ENCODE measurements around the gene GAL3ST1. TPM values are rescaled to one million over a fixed set of nuclear protein-coding genes. Genes with fewer than 3 reads are reported as not detected.

GAL3ST1 gene
- total RNA-seq, 4 donors from 2014 or later: 5.6 to 24.2 (median 8.7) TPM

DNA sequence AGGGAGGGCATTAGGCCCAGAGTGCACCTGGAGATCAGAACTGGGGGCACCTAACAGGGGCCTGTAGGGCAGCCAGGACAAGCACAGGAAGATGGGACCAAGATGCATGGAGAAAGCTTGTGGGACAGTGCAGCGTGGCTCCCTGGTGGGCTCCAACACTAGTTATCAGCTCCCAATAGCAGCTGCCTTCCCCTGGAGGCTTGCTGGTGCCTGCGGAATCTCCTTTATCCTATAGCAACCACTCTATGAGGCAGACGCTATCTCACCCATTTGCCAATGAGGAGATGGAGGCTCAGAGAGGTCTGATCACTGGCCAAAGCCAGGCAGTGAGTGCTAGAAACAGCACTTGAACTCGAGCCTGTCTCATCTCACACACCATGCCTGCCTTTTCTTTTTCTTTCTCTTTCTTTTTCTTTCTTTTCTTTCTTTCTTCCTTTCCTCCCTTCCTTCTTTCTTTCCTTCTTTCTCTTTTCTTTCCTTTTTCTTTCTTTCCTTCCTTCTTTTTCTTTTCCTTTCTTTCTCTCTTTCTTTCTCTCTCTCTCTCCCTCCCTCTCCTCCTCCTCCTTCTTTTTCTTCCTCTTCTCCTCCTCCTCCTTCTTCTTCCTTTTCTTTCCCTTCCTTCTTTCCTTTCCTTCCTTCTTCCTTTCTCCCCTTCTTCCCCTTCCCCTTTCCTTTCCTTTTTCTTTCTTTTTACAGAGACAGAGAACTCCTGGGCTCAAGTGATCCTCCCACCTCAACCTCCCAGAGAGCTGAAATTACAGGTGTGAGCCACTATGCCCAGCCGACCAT lies 52.9 kb downstream of the GAL3ST1 start:
- no peaks in the 10 kb centered on the region for H3K9me3 ChIP-seq
- H3K27ac ChIP-seq: no peak overlapping the region
- TF ChIP-seq EP300 (IDR thresholded peaks at IDR 0.05; ENCODE audit: low read depth) (no peak), POLR2AphosphoS5 (IDR thresholded peaks at IDR 0.05) (no peak), POLR2A (IDR thresholded peaks at IDR 0.05) (no peak)
- TF ChIP-seq, protein P1, sequence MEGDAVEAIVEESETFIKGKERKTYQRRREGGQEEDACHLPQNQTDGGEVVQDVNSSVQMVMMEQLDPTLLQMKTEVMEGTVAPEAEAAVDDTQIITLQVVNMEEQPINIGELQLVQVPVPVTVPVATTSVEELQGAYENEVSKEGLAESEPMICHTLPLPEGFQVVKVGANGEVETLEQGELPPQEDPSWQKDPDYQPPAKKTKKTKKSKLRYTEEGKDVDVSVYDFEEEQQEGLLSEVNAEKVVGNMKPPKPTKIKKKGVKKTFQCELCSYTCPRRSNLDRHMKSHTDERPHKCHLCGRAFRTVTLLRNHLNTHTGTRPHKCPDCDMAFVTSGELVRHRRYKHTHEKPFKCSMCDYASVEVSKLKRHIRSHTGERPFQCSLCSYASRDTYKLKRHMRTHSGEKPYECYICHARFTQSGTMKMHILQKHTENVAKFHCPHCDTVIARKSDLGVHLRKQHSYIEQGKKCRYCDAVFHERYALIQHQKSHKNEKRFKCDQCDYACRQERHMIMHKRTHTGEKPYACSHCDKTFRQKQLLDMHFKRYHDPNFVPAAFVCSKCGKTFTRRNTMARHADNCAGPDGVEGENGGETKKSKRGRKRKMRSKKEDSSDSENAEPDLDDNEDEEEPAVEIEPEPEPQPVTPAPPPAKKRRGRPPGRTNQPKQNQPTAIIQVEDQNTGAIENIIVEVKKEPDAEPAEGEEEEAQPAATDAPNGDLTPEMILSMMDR (IDR thresholded peaks at IDR 0.05): no peak
- WGBS, 2 donors (ENCODE audit: low coverage in 1 of 2): 61 to 64% methylated on average over 3 to 5 of the region's 5 CpGs
- no peaks in the 10 kb centered on the region for H3K27me3 ChIP-seq
- intact Hi-C loops (cut with DNase I; ENCODE audit: low total_unique reads): no loop called here
- in situ Hi-C loops (cut with MboI; ENCODE audit: low pct_ligation_motif_present in 1 of 4, low pct_unique_long_range_greater_than_20kb in 1 of 4, low sequenced_read_pairs in 3 of 4): no loop called here
- H3K4me3 ChIP-seq: no peak overlapping the region
- no peak for DNase-seq
- H3K36me3 ChIP-seq: no peaks in the 10 kb centered on the region
- H3K4me1 ChIP-seq: no peaks in the 10 kb centered on the region

DNA sequence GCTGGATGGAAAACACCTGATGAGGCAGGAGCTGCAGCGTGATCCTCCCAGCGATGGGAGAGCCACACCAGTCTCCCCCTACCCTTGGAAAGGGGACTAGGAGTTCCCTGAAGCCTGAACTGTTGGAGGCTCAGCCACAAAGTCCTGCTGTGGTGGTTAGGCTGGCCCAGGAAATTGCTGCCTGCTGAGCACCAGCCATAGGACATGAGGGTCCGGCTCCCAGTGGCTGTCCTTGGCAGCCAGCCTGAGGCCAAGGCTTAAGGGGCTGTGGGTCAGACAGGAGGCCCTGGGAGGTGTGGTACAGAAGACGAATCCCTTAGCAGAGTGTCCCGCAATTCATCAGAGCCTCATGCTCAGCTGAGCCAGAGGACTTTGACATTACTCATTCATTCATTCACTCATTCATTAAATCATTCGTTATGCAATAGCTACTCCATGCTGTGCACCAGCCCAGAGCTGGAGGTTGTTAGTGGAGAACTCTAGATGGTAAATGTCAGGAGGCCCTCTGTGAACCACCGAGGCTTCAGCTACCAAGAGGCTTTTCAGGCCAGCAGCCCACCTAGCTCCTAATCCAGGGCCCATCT lies 54.5 kb downstream of the GAL3ST1 start:
- Histone ChIP-seq H3K4me3 (no peak overlapping the region), H3K36me3 (no peaks in the 10 kb centered on the region), H3K4me1 (no peaks in the 10 kb centered on the region), H3K9me3 (no peaks in the 10 kb centered on the region), H3K27me3 (no peaks in the 10 kb centered on the region), H3K27ac (no peak overlapping the region)
- 89% methylated on average over 7 of the region's 7 CpGs; no CpG with 5 or more reads in 1 of the 2 donors for WGBS, 2 donors (ENCODE audit: low coverage in 1 of 2)
- TF ChIP-seq POLR2A (IDR thresholded peaks at IDR 0.05) (no peak), POLR2AphosphoS5 (IDR thresholded peaks at IDR 0.05) (no peak), EP300 (IDR thresholded peaks at IDR 0.05; ENCODE audit: low read depth) (no peak)
- TF ChIP-seq, protein P1 (IDR thresholded peaks at IDR 0.05): no peak
- in situ Hi-C loops (cut with MboI; ENCODE audit: low pct_ligation_motif_present in 1 of 4, low pct_unique_long_range_greater_than_20kb in 1 of 4, low sequenced_read_pairs in 3 of 4) (no loop called here), intact Hi-C loops (cut with DNase I; ENCODE audit: low total_unique reads) (no loop called here)
- DNase-seq: no peak

DNA sequence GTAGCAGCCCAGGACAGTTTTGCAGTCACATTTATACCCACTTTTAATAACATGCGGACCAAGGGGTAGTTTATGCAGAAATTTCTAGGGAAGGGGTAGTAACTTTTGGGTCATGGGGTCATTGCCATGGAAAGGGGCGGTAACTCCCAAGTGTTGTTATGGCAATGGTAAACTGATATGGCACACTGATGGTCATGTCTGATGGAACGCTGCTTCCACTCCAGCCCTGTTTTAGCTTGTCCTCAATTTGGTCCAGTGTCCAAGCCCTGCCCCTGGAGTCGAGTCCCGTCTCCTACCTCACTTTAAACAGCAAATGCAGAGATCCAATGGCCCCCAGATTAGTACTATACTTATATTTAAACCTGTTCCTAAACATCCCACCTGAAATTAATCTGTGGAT lies 57.7 kb downstream of the GAL3ST1 start:
- H3K27ac ChIP-seq: no peak overlapping the region
- no peak for TF ChIP-seq POLR2A (IDR thresholded peaks at IDR 0.05)
- no peak for TF ChIP-seq POLR2AphosphoS5 (IDR thresholded peaks at IDR 0.05)
- TF ChIP-seq EP300 (IDR thresholded peaks at IDR 0.05; ENCODE audit: low read depth): no peak
- TF ChIP-seq, protein P1 (IDR thresholded peaks at IDR 0.05): no peak
- no peak overlapping the region for H3K4me3 ChIP-seq
- H3K27me3 ChIP-seq: no peaks in the 10 kb centered on the region
- DNase-seq: no peak
- no peaks in the 10 kb centered on the region for H3K36me3 ChIP-seq
- 86% methylated on average over 5 of the region's 5 CpGs; no CpG with 5 or more reads in 1 of the 2 donors for WGBS, 2 donors (ENCODE audit: low coverage in 1 of 2)
- no peaks in the 10 kb centered on the region for H3K4me1 ChIP-seq
- intact Hi-C loops (cut with DNase I; ENCODE audit: low total_unique reads): loop anchor here (2.0 kb wide), 1 partner anchor 46 kb away; no protein-coding TSS in a partner anchor
- no peaks in the 10 kb centered on the region for H3K9me3 ChIP-seq
- in situ Hi-C loops (cut with MboI; ENCODE audit: low pct_ligation_motif_present in 1 of 4, low pct_unique_long_range_greater_than_20kb in 1 of 4, low sequenced_read_pairs in 3 of 4): no loop called here

DNA sequence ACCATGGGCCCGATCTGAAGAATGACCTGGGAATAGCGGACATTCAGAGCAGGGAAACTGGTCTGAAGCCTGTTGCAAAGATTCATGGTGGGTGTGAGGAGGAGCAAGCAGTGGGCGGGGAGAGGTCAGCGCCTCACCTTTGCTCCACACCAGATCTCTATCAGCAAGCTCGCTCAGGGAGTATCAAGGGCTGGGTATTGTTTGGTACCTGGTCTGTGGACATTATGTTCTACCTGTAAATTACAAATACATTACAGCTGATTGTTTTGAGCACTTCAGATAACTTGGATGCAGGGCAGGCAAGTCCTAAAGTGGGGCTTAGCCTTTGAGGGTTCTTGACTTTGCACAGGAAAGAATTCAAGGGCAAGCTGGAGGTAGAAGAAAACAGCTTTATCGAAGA lies 58.2 kb downstream of the GAL3ST1 start:
- Histone ChIP-seq H3K9me3 (no peaks in the 10 kb centered on the region), H3K27ac (no peak overlapping the region), H3K4me3 (no peak overlapping the region), H3K4me1 (no peaks in the 10 kb centered on the region), H3K27me3 (no peaks in the 10 kb centered on the region), H3K36me3 (no peaks in the 10 kb centered on the region)
- TF ChIP-seq, protein P1 (IDR thresholded peaks at IDR 0.05): no peak
- TF ChIP-seq POLR2AphosphoS5 (IDR thresholded peaks at IDR 0.05): no peak
- TF ChIP-seq EP300 (IDR thresholded peaks at IDR 0.05; ENCODE audit: low read depth): no peak
- TF ChIP-seq POLR2A (IDR thresholded peaks at IDR 0.05): no peak
- in situ Hi-C loops (cut with MboI; ENCODE audit: low pct_ligation_motif_present in 1 of 4, low pct_unique_long_range_greater_than_20kb in 1 of 4, low sequenced_read_pairs in 3 of 4): no loop called here
- 86 to 93% methylated on average over 3 to 6 of the region's 6 CpGs for WGBS, 2 donors (ENCODE audit: low coverage in 1 of 2)
- intact Hi-C loops (cut with DNase I; ENCODE audit: low total_unique reads): loop anchor here (2.0 kb wide), 1 partner anchor 45 kb away; no protein-coding TSS in a partner anchor
- no peak for DNase-seq

All from transverse colon (tissue), 4 donors.